Activated CD4-positive, alpha-beta T cell treated with anti-CD3 and anti-CD28 coated beads, Interleukin-2, amount 50 U/mL, for 24 hours (primary cell): Measurements from ENCODE around the gene CTAGE1.
"Not testable (repeated sequence)": the region's sequence is repeated elsewhere in the genome, so short reads cannot be mapped to it uniquely, and the experiment has no call there.

Experiments used
- DNase-seq, 2 donors: peaks; one replicate each; pipeline ENCODE4 v3.0.0-alpha.2; 2020; ENCODE audit warnings: low read depth in 1 of 2, low spot score in 1 of 2

Gene CTAGE1

DNA sequence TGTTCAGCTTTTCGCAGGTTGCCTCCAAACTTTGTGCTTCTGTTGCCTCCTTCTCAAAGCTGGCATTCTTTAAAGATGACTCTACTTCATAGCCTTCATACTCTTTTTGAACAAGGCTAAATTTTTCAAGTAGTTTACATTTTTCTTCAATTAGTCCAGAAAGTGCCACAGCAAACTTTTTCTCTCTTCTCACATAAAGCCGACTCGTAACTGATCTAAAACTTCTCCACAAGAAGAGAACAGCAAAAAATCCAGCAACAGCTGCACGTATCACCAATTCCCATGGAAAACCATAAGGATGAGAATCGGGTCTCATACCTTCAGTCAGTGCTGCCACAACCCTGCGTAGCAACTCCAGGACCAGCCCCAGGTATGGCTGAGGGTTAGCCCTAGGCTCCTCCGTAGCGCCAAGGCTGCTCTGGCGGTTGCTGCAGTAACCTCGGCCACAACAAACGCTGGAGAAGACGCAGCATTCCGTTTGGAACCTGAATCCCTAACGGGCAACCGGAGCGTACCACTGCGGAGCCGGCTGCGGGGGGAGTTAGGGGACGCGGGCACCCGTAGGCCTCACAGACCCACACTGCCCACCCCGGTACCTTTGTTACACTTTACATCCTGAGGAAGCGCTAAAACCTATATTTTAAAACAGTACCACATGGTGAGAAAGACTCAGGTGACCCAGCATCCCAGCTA is at the start of gene CTAGE1:
CTAGE1 (minus strand) TSS at position 420 of the 693 bp plus-strand sequence; CDS start at position 316, 104 bp downstream.
- DNase-seq: no peak

DNA sequence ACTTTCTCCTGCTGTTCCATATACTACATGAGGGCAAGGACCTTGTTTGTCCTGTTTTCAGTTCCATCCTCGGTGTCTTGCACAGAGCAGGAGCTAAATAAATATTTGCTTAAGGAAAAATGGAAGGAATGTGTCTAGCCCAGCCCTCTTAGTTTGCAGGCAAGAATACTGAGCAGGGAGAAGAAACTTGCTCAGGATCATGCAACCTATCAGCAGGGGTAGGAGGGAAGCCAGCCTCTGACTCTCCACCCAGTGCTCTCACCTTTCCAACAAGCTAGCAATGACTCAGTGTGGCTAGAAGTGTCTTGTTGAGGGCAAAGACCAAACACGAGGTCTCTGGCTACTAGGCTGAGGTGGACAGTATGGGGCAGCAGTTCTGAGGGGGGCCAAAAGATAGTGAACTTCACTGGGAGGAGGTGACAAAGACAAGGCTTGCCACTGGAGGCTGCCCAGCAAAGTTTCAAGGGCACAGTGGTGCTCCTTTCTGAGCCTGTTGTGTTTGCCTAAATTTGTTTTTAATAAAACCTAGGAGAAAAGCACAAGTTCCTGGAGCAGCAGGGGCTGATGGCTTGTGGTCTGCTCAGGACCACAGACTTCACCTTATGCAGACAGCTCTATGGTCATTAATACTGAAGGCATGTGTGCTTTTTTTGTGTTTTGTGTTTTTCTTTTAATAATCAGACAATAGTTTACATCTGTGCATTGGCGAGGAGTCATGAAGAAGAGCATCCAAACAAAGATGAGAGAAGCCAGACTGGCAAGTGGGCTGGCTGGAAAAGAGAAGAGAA is 49.1 kb upstream of the CTAGE1 start:
- DNase-seq: no peak

DNA sequence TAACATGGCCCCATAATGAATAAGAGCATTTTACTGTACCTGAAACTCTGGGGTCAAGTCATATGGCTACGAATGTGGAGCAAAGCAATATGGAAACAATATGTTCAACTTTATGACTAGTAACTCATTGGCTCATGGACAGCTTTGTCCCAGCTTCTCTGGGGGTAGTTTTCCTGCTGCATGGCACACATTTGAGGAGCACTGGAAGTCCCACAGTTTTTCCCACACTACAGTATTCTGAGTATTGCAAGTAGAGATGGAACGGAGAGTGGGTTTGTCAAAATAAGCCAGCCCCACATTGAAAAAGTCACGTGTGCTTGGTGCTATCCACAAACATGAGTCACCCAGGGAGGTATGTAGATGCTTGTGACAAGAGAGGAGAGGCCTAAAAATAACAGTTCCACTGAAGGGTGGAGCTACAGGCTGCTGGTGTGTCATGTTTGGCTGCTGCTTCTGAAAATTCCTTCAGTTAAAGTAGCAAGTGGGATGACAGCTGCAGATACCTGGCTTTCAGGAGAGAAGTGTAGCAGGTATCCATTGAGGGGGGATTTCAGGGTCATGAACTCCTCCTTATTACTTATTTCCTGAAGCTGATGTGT is 48.2 kb upstream of the CTAGE1 start:
- no peak for DNase-seq

DNA sequence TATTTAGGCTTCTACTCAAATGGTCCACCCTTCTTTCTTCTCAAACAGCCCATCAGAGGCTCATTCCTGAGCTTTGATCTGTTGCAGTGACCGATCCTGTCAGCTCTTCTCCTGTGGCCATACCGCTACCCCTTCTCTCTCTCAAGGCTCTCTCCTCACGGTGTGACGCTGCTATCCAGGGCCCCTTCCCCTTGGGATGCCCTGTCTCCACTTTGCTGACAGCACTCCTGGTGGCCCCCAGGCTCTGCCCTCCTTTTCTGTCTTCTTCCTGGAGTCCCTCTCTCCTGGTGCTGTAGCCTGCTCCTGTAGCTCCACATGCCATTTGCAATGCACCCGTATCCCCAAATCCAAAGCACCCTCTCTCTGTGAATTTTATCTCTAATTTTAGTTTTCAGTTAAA is 45.4 kb upstream of the CTAGE1 start:
- DNase-seq: no peak

DNA sequence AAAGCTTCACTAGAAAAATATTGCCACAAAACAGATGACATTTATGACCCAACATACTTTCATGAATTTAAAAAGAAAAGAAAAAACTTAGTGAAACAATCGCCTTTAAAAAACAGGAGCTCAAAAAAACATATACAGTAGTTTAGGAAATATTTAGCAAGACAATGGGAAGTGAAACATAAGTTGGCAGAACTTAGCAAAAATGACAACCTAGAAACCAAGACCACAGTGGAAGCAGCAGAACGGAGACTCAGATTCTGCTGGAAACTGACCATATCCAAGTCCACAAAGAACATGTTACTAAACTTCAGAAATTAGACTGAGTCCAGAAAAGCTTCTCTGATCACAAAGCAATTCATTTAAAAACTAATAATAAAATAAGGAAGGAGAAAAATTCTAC is 41.8 kb upstream of the CTAGE1 start:
- DNase-seq: no peak

DNA sequence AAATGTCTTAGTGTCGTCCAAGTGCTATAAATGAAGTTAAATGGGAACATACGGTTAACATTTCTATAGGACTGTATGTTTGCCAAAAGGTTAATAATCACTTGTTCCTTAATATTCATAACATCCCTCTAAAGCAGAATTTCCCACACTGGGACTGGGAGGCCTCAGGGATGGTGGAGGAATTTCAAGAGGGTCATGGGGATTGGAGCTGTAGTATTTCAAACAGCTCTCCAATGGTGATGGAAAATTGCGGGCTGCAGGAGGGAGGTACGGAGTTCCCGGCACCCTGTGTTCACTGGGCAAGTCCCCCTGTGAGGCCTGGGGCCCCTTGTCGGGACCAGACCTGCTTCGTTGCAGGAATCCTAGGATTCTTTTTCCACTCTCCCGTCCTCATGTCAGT is 39.8 kb upstream of the CTAGE1 start:
- no peak for DNase-seq

- no peak for DNase-seq
Measured at GRCh38 chr18:22456547-22456946, 38.8 kb upstream of the CTAGE1 start.

GRCh38 chr18:22456116-22456480 is 38.4 kb upstream of the CTAGE1 start:
- DNase-seq: no peak

GRCh38 chr18:22455425-22456115 is 37.9 kb upstream of the CTAGE1 start:
- DNase-seq: no peak

DNA sequence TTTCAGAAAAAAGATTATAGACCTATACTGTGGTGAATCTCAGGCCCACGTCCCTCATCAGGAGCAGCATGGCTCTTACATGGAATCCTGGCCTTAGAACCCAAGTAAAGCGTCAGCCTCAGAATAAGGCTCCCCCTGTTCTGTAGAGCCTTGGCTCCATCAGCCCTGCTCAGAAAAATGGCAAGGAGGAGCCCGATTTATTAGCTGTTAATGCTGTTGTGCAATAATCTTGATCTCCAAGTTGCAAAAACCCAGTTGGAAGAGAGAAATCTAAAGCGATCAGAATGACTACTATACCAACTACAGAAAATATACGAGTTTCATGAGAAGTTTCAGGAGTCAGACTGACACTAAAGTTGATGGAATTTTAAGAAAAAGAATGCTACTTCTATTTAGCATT is 35.6 kb upstream of the CTAGE1 start:
- DNase-seq: no peak

DNA sequence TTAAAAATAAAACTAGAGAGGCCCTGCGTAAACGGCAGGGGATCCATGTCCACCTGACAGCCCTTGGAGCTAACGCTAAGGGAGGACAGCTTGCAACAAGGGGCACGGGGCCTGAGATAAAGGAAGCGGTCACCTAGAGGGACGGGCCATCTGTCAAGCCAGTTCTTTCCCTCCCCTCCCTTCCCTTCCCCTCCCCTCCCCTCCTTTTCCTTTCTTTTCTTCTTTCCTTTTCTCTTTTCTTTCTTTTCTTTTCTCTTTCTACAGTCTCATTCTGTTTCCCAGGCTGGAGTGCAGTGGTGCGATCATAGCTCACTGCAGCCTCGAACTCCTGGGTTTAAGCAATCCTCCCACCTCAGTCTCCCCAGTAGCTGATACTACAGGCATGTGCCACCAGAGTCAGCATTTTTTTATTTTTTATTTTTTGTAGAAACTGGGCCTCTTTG is 34.5 kb upstream of the CTAGE1 start:
- DNase-seq: no peak

- DNase-seq: no peak
Measured at GRCh38 chr18:22451796-22452195, 34.1 kb upstream of the CTAGE1 start.

DNA sequence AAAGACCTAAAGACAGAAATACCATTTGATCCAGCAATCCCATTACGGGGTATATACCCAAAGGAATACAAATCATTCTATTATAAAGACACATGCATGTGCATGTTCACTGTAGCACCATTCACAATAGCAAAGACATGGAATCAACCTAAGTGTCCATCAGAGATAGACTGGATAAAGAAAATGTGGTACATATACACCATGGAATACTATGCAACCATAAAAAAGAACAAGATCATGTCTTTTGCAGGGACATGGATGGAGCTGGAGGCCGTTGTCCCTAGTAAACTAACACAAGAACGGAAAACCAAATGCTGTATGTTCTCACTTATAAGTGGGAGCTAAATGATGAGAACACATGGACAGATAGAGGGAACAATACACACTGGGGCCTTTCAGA is 33.1 kb upstream of the CTAGE1 start:
- not testable (repeated sequence) for DNase-seq

DNA sequence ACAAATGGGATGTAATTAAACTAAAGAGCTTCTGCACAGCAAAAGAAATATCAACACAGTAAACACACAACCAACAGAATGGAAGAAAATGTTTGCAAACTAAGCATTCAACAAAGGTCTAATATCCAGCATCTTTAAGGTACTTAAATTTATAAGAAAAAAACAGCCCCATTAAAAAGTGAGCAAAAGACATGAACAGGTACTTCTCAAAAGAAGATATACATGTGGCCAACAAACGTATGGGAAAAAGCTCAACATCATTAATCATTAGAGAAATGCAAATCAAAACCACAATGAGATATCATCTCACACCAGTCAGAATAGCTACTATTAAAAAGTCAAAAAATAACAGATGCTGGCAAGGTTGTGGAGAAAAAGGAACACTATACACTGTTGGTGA is 32.6 kb upstream of the CTAGE1 start:
- DNase-seq: not testable (repeated sequence)

DNA sequence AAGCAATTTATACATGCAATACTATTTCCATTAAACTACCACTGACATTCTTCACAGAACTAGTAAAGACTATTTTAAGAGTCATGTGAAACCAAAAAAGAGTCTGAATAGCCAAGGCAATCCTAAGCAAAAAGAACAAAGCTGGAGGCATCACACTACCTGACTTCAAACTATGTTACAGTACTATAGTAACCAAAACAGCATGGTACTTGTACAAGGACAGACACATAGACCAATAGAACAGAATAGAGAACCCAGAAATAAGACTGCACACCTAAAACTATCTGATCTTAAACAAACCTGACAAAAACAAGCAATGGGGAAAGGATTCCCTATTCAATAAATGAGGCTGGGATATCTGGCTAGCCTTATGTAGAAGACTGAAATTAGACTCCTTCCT is 32.0 kb upstream of the CTAGE1 start:
- not testable (repeated sequence) for DNase-seq

DNA sequence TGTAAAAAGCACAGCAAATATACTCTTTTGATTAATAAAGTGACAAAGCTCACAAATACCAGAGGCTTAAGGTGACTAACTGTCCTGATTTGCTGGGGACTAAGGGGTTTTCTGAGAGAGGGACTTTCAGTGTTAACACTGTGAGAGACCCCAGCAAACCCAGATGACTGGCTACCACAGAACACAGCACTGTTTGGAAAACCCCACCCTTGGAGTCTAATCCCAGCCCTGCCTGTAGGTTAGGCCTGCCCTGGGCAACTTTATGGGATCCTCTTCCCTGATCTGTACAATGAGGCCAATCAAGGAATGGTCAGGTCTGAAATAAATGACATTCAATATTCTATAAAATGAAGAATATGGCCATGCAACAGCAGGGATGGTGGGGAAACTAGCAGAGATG is 30.5 kb upstream of the CTAGE1 start:
- no peak for DNase-seq

DNA sequence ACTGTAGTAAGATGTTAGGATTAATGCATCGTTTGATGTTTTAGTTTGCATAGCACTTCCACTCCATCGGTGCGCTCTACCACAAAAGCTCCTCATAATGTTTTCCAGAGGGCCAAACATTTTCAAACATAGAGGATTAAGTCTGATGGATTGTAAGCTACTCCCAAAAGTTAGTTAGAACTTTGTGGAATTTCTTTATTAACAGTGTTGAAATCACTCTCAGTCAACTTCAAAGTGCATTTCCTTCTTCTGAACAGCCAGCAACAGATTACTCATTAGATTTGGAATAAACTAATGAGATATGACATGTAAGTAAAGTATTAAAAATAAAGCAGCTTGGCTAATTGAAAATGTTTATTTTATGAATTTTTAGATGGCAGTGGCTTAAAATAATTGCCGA is 30.1 kb upstream of the CTAGE1 start:
- DNase-seq: no peak

DNA sequence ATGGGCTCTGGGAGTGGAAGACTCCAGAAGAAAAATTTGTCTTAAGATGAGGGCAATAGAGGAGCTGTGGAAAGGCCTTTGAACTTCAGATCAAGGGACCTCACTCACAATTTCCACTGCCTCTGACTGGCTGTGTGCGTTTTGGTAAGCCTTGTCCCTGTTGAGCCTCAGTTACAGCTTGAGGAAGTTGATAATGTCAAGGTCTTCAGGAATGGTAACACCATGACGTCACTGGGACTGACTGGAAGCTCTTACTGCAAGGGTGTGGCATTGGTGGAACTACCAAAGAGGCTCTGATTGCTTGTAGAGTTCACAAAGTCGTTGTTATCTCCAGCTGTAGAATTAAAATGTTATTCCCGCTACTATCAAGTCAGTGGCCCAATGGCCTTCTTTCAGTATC is 29.2 kb upstream of the CTAGE1 start:
- no peak for DNase-seq

- no peak for DNase-seq
Measured at GRCh38 chr18:22446325-22446724, 28.6 kb upstream of the CTAGE1 start.

- DNase-seq: no peak
Measured at GRCh38 chr18:22441638-22442037, 23.9 kb upstream of the CTAGE1 start.

- DNase-seq: no peak
Measured at GRCh38 chr18:22439447-22439846, 21.7 kb upstream of the CTAGE1 start.

DNA sequence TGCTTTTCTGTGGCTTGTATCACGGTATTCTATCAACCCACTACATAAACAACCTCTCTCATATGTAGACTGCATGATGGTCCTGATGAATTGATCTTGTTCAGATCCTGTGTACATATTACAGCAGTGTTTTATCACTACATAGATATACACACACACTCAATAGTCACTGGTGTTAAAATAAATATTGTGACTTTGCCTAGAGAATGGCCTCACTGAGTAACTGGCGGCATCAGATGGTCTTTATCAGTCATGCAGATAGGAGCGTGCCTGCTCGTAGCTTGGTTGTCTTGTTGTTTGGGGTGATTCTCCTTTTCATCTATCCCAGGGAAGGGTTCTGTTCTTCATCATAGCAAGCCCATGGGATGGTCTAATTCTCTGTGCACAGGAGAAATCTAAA is 18.4 kb upstream of the CTAGE1 start:
- DNase-seq: no peak
